SK-N-SH (cell line): ENCODE measurements around the gene GRPEL2. TPM values are rescaled to one million over a fixed set of nuclear protein-coding genes. Genes with fewer than 3 reads are reported as not detected.

Experiments
- CTCF ChIA-PET: fragments of 300-600, 350-600 bp; formaldehyde crosslinking; extraction: SDS; loops from one replicate; lab custom pipeline; 2021; lab: Yijun Ruan, JAX
- POLR2A ChIA-PET: fragments of 350-600 bp; sonication (Branson Sonifier 250); formaldehyde crosslinking; extraction: SDS; loops from one replicate; lab custom pipeline; 2020; ENCODE audit warnings: antibody characterized with exemption, inconsistent platforms; lab: Yijun Ruan, JAX
- DNase-seq: peaks from one replicate; pipeline ENCODE4 v3.0.0; 2012
- H2AFZ ChIP-seq: fragments of 200-600 bp; sonication (generic); 2 replicates; pipeline ENCODE4 v1.8.1; 2016; ENCODE audit warnings: antibody characterized with exemption, mild to moderate bottlenecking, low read depth
- H3F3A ChIP-seq: fragments of 200-600 bp; sonication (generic); replicated peaks from 2 replicates; pipeline ENCODE3; 2016; ENCODE audit warnings: antibody characterized with exemption, mild to moderate bottlenecking; ENCODE audit not compliant: insufficient read depth
- H3K27ac ChIP-seq, 2 experiments: fragments of 200-500 bp in 1 of 2; fragments of 200-600 bp in 1 of 2; sonication (Bioruptor generic) in 1 of 2; sonication (generic), shearing (Covaris generic) in 1 of 2; 2 replicates each; pipeline versions ENCODE4 v1.5.1 to v1.6.1; 2014 to 2016; ENCODE audit warnings: low read depth in 2 of 2, inconsistent platforms in 1 of 2, low read length in 1 of 2, mild to moderate bottlenecking in 1 of 2, mixed read lengths in 1 of 2
- H3K27me3 ChIP-seq: fragments of 200-600 bp; sonication (generic), shearing (Covaris generic); 2 replicates; pipeline ENCODE4 v1.6.1; 2016; ENCODE audit warnings: mixed run types; ENCODE audit not compliant: insufficient read depth
- H3K36me3 ChIP-seq, 2 experiments: fragments of 200-500 bp in 1 of 2; fragments of 200-600 bp in 1 of 2; sonication (Bioruptor generic) in 1 of 2; sonication (generic) in 1 of 2; replicated peaks in 1 of 2; 2 replicates each; pipeline versions ENCODE3 to v1.5.1; 2014 to 2016; ENCODE audit warnings: low read length in 1 of 2, mild to moderate bottlenecking in 1 of 2; ENCODE audit not compliant: insufficient read depth in 2 of 2, control insufficient read depth in 1 of 2
- H3K4me1 ChIP-seq, 2 experiments: fragments of 200-500 bp in 1 of 2; fragments of 200-600 bp in 1 of 2; sonication (Bioruptor generic) in 1 of 2; sonication (generic), shearing (Covaris generic) in 1 of 2; 2 replicates each; pipeline versions ENCODE4 v1.5.1 to v1.6.1; 2014 to 2016; ENCODE audit warnings: low read depth in 1 of 2, low read length in 1 of 2, mixed run types in 1 of 2; ENCODE audit not compliant: insufficient read depth in 2 of 2, control insufficient read depth in 1 of 2
- H3K4me2 ChIP-seq: fragments of 200-600 bp; sonication (generic), shearing (Covaris generic); 2 replicates; pipeline ENCODE4 v1.6.1; 2017; ENCODE audit warnings: mixed run types
- H3K4me3 ChIP-seq, 2 experiments: fragments of 200-500 bp in 1 of 2; fragments of 200-600 bp in 1 of 2; sonication (Bioruptor generic) in 1 of 2; sonication (generic), shearing (Covaris generic) in 1 of 2; 2 replicates each; pipeline versions ENCODE4 v1.5.1 to v1.8.1; 2014 to 2016; ENCODE audit warnings: low read depth in 2 of 2, inconsistent platforms in 1 of 2, low read length in 1 of 2, mild to moderate bottlenecking in 1 of 2, mixed read lengths in 1 of 2, moderate library complexity in 1 of 2
- H3K79me2 ChIP-seq: fragments of 200-600 bp; sonication (generic); 2 replicates; pipeline ENCODE4 v1.8.1; 2017; ENCODE audit warnings: mild to moderate bottlenecking; ENCODE audit not compliant: insufficient read depth
- H3K9ac ChIP-seq: fragments of 200-600 bp; sonication (generic); 2 replicates; pipeline ENCODE4 v1.6.1; 2017; ENCODE audit warnings: mixed run types
- H3K9me2 ChIP-seq: fragments of 200-600 bp; sonication (generic); 2 replicates; pipeline ENCODE4 v1.6.1; 2017; ENCODE audit warnings: mixed run types
- H3K9me3 ChIP-seq: fragments of 200-600 bp; sonication (generic); 2 replicates; pipeline ENCODE4 v1.6.1; 2017; ENCODE audit warnings: mixed run types, mild to moderate bottlenecking, moderate library complexity
- H4K20me1 ChIP-seq: fragments of 200-600 bp; sonication (generic); 2 replicates; pipeline ENCODE4 v1.6.1; 2017; ENCODE audit warnings: mild to moderate bottlenecking, mixed run types; ENCODE audit not compliant: insufficient read depth
- ELF1 ChIP-seq: IDR thresholded peaks from 2 replicates; pipeline ENCODE4 v1.4.0; 2012
- EP300 ChIP-seq, 2 experiments: IDR thresholded peaks; 2 replicates each; pipeline versions ENCODE4 v1.4.0 to v1.6.1; 2012; ENCODE audit warnings: borderline replicate concordance in 1 of 2, low read depth in 1 of 2, low read length in 1 of 2
- EZH2phosphoT487 ChIP-seq: fragments of 200-600 bp; sonication (generic); IDR thresholded peaks from 2 replicates; pipeline ENCODE4 v1.6.1; 2017; ENCODE audit warnings: low read depth, mixed run types, mild to moderate bottlenecking, antibody characterized with exemption, moderate library complexity, borderline replicate concordance
- FOXJ3 ChIP-seq: sonication (generic); formaldehyde crosslinking; IDR thresholded peaks from 2 replicates; pipeline ENCODE4 v1.5.1; 2020; ENCODE audit warnings: mild to moderate bottlenecking, missing genetic modification reagents
- FOXM1 ChIP-seq: IDR thresholded peaks from 2 replicates; pipeline ENCODE4 v1.4.0; 2012; ENCODE audit warnings: low read depth, mild to moderate bottlenecking
- GABPA ChIP-seq: IDR thresholded peaks from 2 replicates; pipeline ENCODE4 v1.4.0; 2012; ENCODE audit warnings: low read depth, mild to moderate bottlenecking
- GATA2 ChIP-seq: sonication (generic); formaldehyde crosslinking; IDR thresholded peaks from 2 replicates; pipeline ENCODE4 v1.5.0; 2020; ENCODE audit warnings: mild to moderate bottlenecking, missing genetic modification reagents
- JUND ChIP-seq: IDR thresholded peaks from 2 replicates; pipeline ENCODE4 v1.4.0; 2012
- MXI1 ChIP-seq: IDR thresholded peaks from 2 replicates; pipeline ENCODE4 v1.6.1; 2012; ENCODE audit warnings: mild to moderate bottlenecking, low read depth, low read length, improper control_type of control experiment
- NFIC ChIP-seq: IDR thresholded peaks from 2 replicates; pipeline ENCODE4 v1.4.0; 2012; ENCODE audit warnings: borderline replicate concordance
- NRF1 ChIP-seq: IDR thresholded peaks from 2 replicates; pipeline ENCODE4 v1.6.1; 2012; ENCODE audit warnings: low read depth, mild to moderate bottlenecking, low read length
- POLR2AphosphoS5 ChIP-seq: IDR thresholded peaks from 2 replicates; pipeline ENCODE4 v1.6.1; 2012; ENCODE audit warnings: low read depth, low read length
- RAD21 ChIP-seq: IDR thresholded peaks from 2 replicates; pipeline ENCODE4 v1.6.1; 2012; ENCODE audit warnings: mild to moderate bottlenecking, low read length
- RCOR1 ChIP-seq: fragments of 150-350 bp; IDR thresholded peaks from 2 replicates; pipeline ENCODE4 v1.6.1; 2017; ENCODE audit warnings: antibody characterized with exemption, low read length
- RXRA ChIP-seq: IDR thresholded peaks from 2 replicates; pipeline ENCODE4 v1.4.0; 2012; ENCODE audit warnings: low read depth, mild to moderate bottlenecking, borderline replicate concordance
- SMC3 ChIP-seq: IDR thresholded peaks from 2 replicates; pipeline ENCODE4 v1.6.1; 2012; ENCODE audit warnings: low read depth, low read length, improper control_type of control experiment
- TEAD4 ChIP-seq: IDR thresholded peaks from 2 replicates; pipeline ENCODE4 v1.4.0; 2012; ENCODE audit warnings: mild to moderate bottlenecking, borderline replicate concordance; ENCODE audit not compliant: insufficient read depth
- WGBS: methylation state at CpG from one replicate; pipeline ENCODE4 v1.1.6; 2017; ENCODE audit warnings: low lambda C conversion rate; 5-methylcytosine and 5-hydroxymethylcytosine counted together
- polyA plus RNA-seq, 3 experiments: library from polyadenylated mRNA; depleted of rRNA; stranded (reverse); fragments of >200 nt; gene quantifications; 2 replicates each; pipeline ENCODE4 v1.2.3, GENCODE V29; 2012
- TF ChIP-seq, protein P1 (sequence below): IDR thresholded peaks from 2 replicates; pipeline ENCODE4 v1.4.0; 2012; ENCODE audit warnings: low read depth

Gene GRPEL2
- polyA plus RNA-seq, 1 of the 3 experiments (the other 2 are of a cell fraction): 4.6 TPM

DNA sequence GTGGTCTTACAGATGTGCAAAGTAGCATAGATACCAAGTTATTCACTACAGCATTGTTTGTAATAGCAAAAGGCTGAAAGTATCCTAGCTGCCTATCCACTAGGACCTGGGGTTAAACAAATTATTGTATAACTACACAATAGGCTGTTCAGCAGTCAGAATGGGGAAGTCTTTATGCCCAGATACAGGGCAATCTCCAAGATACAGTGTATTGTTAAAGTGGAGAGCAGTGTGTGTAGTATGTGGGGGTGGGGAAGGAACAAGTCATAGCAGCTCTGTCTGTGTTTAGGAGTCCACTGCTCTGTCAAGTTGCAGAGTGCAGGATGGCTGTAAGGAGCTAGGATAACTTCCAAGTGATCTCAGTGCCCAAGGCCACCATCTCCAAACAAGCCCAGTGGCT lies 18.1 kb downstream of the GRPEL2 start:
- H4K20me1 ChIP-seq: no peaks in the 10 kb centered on the region

DNA sequence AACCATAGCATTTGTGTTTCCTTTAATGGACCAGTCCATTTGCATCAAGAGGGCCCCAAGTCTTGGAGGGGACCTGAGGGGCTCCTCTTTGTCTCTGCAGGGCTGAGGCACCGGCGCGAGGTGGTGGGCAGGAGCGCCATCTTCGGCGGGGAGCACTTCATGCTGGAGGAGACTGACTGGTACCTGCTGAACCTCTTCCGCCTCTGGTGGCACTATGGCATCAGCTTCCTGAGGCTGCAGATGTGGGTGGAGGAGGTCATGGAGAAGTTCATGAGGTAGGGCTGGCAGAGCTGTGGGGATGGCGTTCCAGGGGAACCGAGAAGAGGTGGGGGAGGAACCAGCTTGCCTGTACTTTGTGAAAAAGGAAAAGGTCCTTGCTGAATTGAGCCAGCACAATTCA lies 18.6 kb downstream of the GRPEL2 start:
- ChIA-PET POLR2A (interaction anchor here (1.2 kb wide), 1 partner anchor 64 kb away, joined by 5 read pairs; no protein-coding TSS in a partner anchor), CTCF (interaction anchor here (1.0 to 41.4 kb wide), 5 partner anchors 8 to 201 kb away, joined by 3 to 1751 read pairs (median 35); no protein-coding TSS in a partner anchor)
- no peak overlapping the region for H2AFZ ChIP-seq
- H3K36me3 ChIP-seq: no peaks in the 10 kb centered on the region
- H3K4me1 ChIP-seq: peaks cover 0 to 14% of the 10 kb centered on the region in 2 experiments; a peak in 1 of 4 replicates
- H3K27me3 ChIP-seq: no peaks in the 10 kb centered on the region
- TF ChIP-seq JUND (no peak), RAD21 (no peak), SMC3 (no peak), ELF1 (no peak), MXI1 (no peak), FOXM1 (no peak), NRF1 (no peak), RCOR1 (no peak), POLR2AphosphoS5 (no peak), GATA2 (CRISPR knock-in tag) (no peak), RXRA (no peak), NFIC (no peak), FOXJ3 (CRISPR knock-in tag) (no peak), EZH2phosphoT487 (no peak), TEAD4 (no peak)
- TF ChIP-seq, protein P1, sequence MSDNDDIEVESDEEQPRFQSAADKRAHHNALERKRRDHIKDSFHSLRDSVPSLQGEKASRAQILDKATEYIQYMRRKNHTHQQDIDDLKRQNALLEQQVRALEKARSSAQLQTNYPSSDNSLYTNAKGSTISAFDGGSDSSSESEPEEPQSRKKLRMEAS: no peak
- WGBS: 97% methylated on average over 8 of the region's 9 CpGs
- H3F3A ChIP-seq: no peaks in the 10 kb centered on the region
- H3K4me2 ChIP-seq: no peak overlapping the region
- H4K20me1 ChIP-seq: no peaks in the 10 kb centered on the region
- H3K9me2 ChIP-seq: no peaks in the 10 kb centered on the region
- H3K9ac ChIP-seq: no peak overlapping the region
- H3K4me3 ChIP-seq: no peak overlapping the region
- DNase-seq: no peak
- H3K27ac ChIP-seq: no peak overlapping the region
- H3K9me3 ChIP-seq: no peaks in the 10 kb centered on the region
- H3K79me2 ChIP-seq: no peaks in the 10 kb centered on the region

More for the DNA sequence above, 18.1 kb downstream of the GRPEL2 start:
- Histone ChIP-seq H3K9me3 (no peaks in the 10 kb centered on the region), H3K79me2 (no peaks in the 10 kb centered on the region), H3F3A (no peaks in the 10 kb centered on the region), H3K4me2 (no peak overlapping the region), H2AFZ (no peak overlapping the region), H3K9me2 (no peaks in the 10 kb centered on the region), H3K4me1 (peaks cover 0 to 16% of the 10 kb centered on the region in 2 experiments; a peak in 1 of 4 replicates), H3K9ac (no peak overlapping the region), H3K27me3 (no peaks in the 10 kb centered on the region), H3K27ac (no peak overlapping the region), H3K36me3 (no peaks in the 10 kb centered on the region), H3K4me3 (no peak overlapping the region)
- POLR2A ChIA-PET: interaction anchor here (1.2 kb wide), 1 partner anchor 65 kb away, joined by 5 read pairs; no protein-coding TSS in a partner anchor
- CTCF ChIA-PET: interaction anchor here (1.2 to 41.4 kb wide), 4 partner anchors 8 to 60 kb away, joined by 3 to 1751 read pairs (median 78); no protein-coding TSS in a partner anchor
- no peak for DNase-seq
- TF ChIP-seq ELF1 (no peak), GABPA (no peak), FOXJ3 (CRISPR knock-in tag) (no peak), NRF1 (no peak), EP300 (IDR thresholded peaks at IDR 0.05; ENCODE audit: borderline replicate concordance in 1 of 2, low read depth in 1 of 2, low read length in 1 of 2) (no peak)
